HepG2 (cell line): ENCODE measurements around the gene PHF5A. TPM values are rescaled to one million over a fixed set of nuclear protein-coding genes. Genes with fewer than 3 reads are reported as not detected.
A peak's percentile ranks its signal among the peaks of the same experiment; 100 is the strongest.

Experiments
- AKAP8 ChIP-seq: sonication (generic); formaldehyde crosslinking; IDR thresholded peaks from 2 replicates; pipeline ENCODE4 v1.5.1; 2020; ENCODE audit warnings: mild to moderate bottlenecking, missing genetic modification reagents
- CENPBD1 ChIP-seq: sonication (generic); formaldehyde crosslinking; IDR thresholded peaks from 2 replicates; pipeline ENCODE4 v1.8.0; 2022; ENCODE audit warnings: missing genetic modification reagents, low read depth, mild to moderate bottlenecking, borderline replicate concordance
- CREB1 ChIP-seq, 2 experiments: fragments of 450-650 bp in 1 of 2; IDR thresholded peaks; 2 replicates each; pipeline ENCODE4 v1.6.1; 2016 to 2017; ENCODE audit warnings: control low read depth in 1 of 2, mild to moderate bottlenecking in 1 of 2, missing compliant biosample characterization in 1 of 2, missing genetic modification characterization in 1 of 2
- FOXK2 ChIP-seq: fragments of 450-650 bp; IDR thresholded peaks from 2 replicates; pipeline ENCODE4 v1.6.1; 2016
- HDAC1 ChIP-seq: sonication (generic); formaldehyde crosslinking; IDR thresholded peaks from 2 replicates; pipeline ENCODE4 v1.5.1; 2020; ENCODE audit warnings: mild to moderate bottlenecking, missing genetic modification reagents
- HNRNPK ChIP-seq: fragments of 200-400 bp; formaldehyde crosslinking; IDR thresholded peaks from 2 replicates; pipeline ENCODE4 v1.6.1; 2018; ENCODE audit warnings: low read length, low read depth, moderate library complexity, mild to moderate bottlenecking; ENCODE audit not compliant: poor library complexity, severe bottlenecking
- ISX ChIP-seq: sonication (generic); formaldehyde crosslinking; conservative IDR thresholded peaks from 2 replicates; pipeline ENCODE4 v1.5.0; 2020; ENCODE audit warnings: missing genetic modification reagents
- KAT8 ChIP-seq: IDR thresholded peaks from 2 replicates; pipeline ENCODE4 v1.6.1; 2016; ENCODE audit warnings: missing genetic modification reagents, missing compliant biosample characterization
- MED1 ChIP-seq: sonication (generic); formaldehyde crosslinking; IDR thresholded peaks from 2 replicates; pipeline ENCODE4 v1.4.0; 2020; ENCODE audit warnings: missing genetic modification reagents
- MYPOP ChIP-seq: sonication (generic); formaldehyde crosslinking; IDR thresholded peaks from 2 replicates; pipeline ENCODE4 v1.8.1; 2023; ENCODE audit warnings: mild to moderate bottlenecking, moderate library complexity, missing genetic modification reagents
- NFKBIZ ChIP-seq: IDR thresholded peaks from 2 replicates; pipeline ENCODE4 v1.6.1; 2018; ENCODE audit warnings: missing genetic modification reagents, missing compliant biosample characterization
- PRMT3 ChIP-seq: sonication (generic); formaldehyde crosslinking; IDR thresholded peaks from 2 replicates; pipeline ENCODE4 v1.8.1; 2022; ENCODE audit warnings: low read depth, mild to moderate bottlenecking, moderate library complexity, missing genetic modification reagents, borderline replicate concordance
- SIX4 ChIP-seq: sonication (generic); formaldehyde crosslinking; IDR thresholded peaks from 2 replicates; pipeline ENCODE4 v1.4.0; 2020; ENCODE audit warnings: missing genetic modification reagents
- SP1 ChIP-seq, 2 experiments: fragments of 450-650 bp in 1 of 2; sonication (generic) in 1 of 2; formaldehyde crosslinking in 1 of 2; IDR thresholded peaks; 2 replicates each; pipeline versions ENCODE4 v1.4.0 to v1.6.1; 2016 to 2020; ENCODE audit warnings: missing genetic modification reagents in 1 of 2
- TFE3 ChIP-seq: IDR thresholded peaks from 2 replicates; pipeline ENCODE4 v1.6.1; 2016
- ZBTB38 ChIP-seq: sonication (generic); formaldehyde crosslinking; IDR thresholded peaks from 2 replicates; pipeline ENCODE4 v1.5.1; 2020; ENCODE audit warnings: mild to moderate bottlenecking, missing genetic modification reagents
- ZBTB46 ChIP-seq: sonication (generic); formaldehyde crosslinking; IDR thresholded peaks from 2 replicates; pipeline ENCODE4 v1.4.0; 2020; ENCODE audit warnings: mild to moderate bottlenecking, missing genetic modification reagents, borderline replicate concordance
- ZBTB7A ChIP-seq: sonication (generic); formaldehyde crosslinking; IDR thresholded peaks from 2 replicates; pipeline ENCODE4 v1.8.0; 2022; ENCODE audit warnings: mild to moderate bottlenecking, missing genetic modification reagents
- ZFP37 ChIP-seq: sonication (generic); formaldehyde crosslinking; IDR thresholded peaks from 2 replicates; pipeline ENCODE4 v1.4.0; 2020; ENCODE audit warnings: missing genetic modification reagents, borderline replicate concordance
- ZNF124 ChIP-seq: sonication (generic); formaldehyde crosslinking; IDR thresholded peaks from 2 replicates; pipeline ENCODE4 v1.4.0; 2020; ENCODE audit warnings: missing genetic modification reagents
- ZNF225 ChIP-seq: sonication (generic); formaldehyde crosslinking; IDR thresholded peaks from 2 replicates; pipeline ENCODE4 v1.4.0; 2020; ENCODE audit warnings: mild to moderate bottlenecking, missing genetic modification reagents
- ZNF251 ChIP-seq: sonication (generic); formaldehyde crosslinking; IDR thresholded peaks from 2 replicates; pipeline ENCODE4 v1.9.0; 2021; ENCODE audit warnings: mild to moderate bottlenecking, missing genetic modification reagents
- ZNF383 ChIP-seq: sonication (generic); formaldehyde crosslinking; IDR thresholded peaks from 2 replicates; pipeline ENCODE4 v1.4.0; 2020; ENCODE audit warnings: missing genetic modification reagents, mild to moderate bottlenecking, borderline replicate concordance
- ZNF484 ChIP-seq: sonication (generic); formaldehyde crosslinking; IDR thresholded peaks from 2 replicates; pipeline ENCODE4 v1.5.1; 2020; ENCODE audit warnings: mild to moderate bottlenecking, low read depth, missing genetic modification reagents, borderline replicate concordance
- ZSCAN31 ChIP-seq: sonication (generic); formaldehyde crosslinking; IDR thresholded peaks from 2 replicates; pipeline ENCODE4 v1.5.0; 2020; ENCODE audit warnings: low read depth, mild to moderate bottlenecking, missing genetic modification reagents
- polyA plus RNA-seq, 8 experiments: library from polyadenylated mRNA; depleted of rRNA in 3 of 8; stranded (reverse) in 7 of 8; unstranded in 1 of 8; fragments of >200 nt; fragmentation: Illumina TruSeq in 4 of 8; extraction: Trizol in 4 of 8; gene quantifications; 2 replicates each; pipeline versions ENCODE4 v1.2.1 to v1.2.3, GENCODE V29; 2011 to 2016; ENCODE audit warnings: low read depth in 4 of 8, missing spikeins in 1 of 8, mixed read lengths in 1 of 8; ENCODE audit not compliant: insufficient read depth in 1 of 8
- total RNA-seq, 5 experiments: library from RNA; depleted of rRNA; stranded (reverse); fragments of >200 nt; fragmentation: Illumina TruSeq; extraction: Trizol; gene quantifications; 2 replicates each; pipeline ENCODE4 v1.2.3, GENCODE V29; 2016; ENCODE audit warnings: low read depth in 1 of 5

The PHF5A gene
- total and polyA plus RNA-seq, 2 of the 13 experiments (the other 11 are each of a cell fraction or from before 2014, with no cell fraction given) = 56.6 to 105 TPM

GRCh38 chr22:41468381-41469217, at the start of gene PHF5A, which contains the start of gene ACO2 (continued):
- TF ChIP-seq ZNF124 (CRISPR knock-in tag) = 0 out of 2 replicates have a peak, but pooled peaks have one; percentile 17
- no peak for TF ChIP-seq ZBTB7A (CRISPR knock-in tag)
- peak; percentile 49; the same call in 1 of the 2 replicates for TF ChIP-seq SP1 (IDR thresholded peaks at IDR 0.05)
- peak; percentile 98 for TF ChIP-seq SP1 (CRISPR knock-in tag; IDR thresholded peaks at IDR 0.05)
- 0 out of 2 replicates have a peak, but pooled peaks have one; percentile 46 for TF ChIP-seq SIX4
- TF ChIP-seq CENPBD1 (CRISPR knock-in tag) = no peak
- no peak for TF ChIP-seq ZSCAN31 (CRISPR knock-in tag)
- no peak; the same call in 1 of the 2 replicates for TF ChIP-seq ZFP37 (CRISPR knock-in tag)
- TF ChIP-seq ZBTB46 (CRISPR knock-in tag) = 0 out of 2 replicates have a peak, but pooled peaks have one; percentile 77
- peak; percentile 97 for TF ChIP-seq CREB1 (IDR thresholded peaks at IDR 0.05)
- TF ChIP-seq CREB1 (CRISPR knock-in tag; IDR thresholded peaks at IDR 0.05) = peak; percentile 99
- peak; percentile 98 for TF ChIP-seq KAT8 (CRISPR knock-in tag)
- TF ChIP-seq ZNF484 = no peak
- TF ChIP-seq ZNF383 = peak; percentile 84; the same call in 1 of the 2 replicates
- TF ChIP-seq ZNF251 = 0 out of 2 replicates have a peak, but pooled peaks have one; percentile 63
- TF ChIP-seq TFE3 = peak; percentile 66; the same call in 1 of the 2 replicates
- no peak for TF ChIP-seq ISX (CRISPR knock-in tag)
- TF ChIP-seq HDAC1 (CRISPR knock-in tag) = peak; percentile 96
- TF ChIP-seq FOXK2 = peak; percentile 40; the same call in 1 of the 2 replicates
- TF ChIP-seq HNRNPK = no peak
- TF ChIP-seq ZNF225 (CRISPR knock-in tag) = no peak
- TF ChIP-seq PRMT3 (CRISPR knock-in tag) = no peak
- TF ChIP-seq ZBTB38 (CRISPR knock-in tag) = 0 out of 2 replicates have a peak, but pooled peaks have one; percentile 23
- TF ChIP-seq MED1 (CRISPR knock-in tag) = peak; percentile 39; the same call in 1 of the 2 replicates
- TF ChIP-seq AKAP8 = no peak
- 0 out of 2 replicates have a peak, but pooled peaks have one; percentile 41 for TF ChIP-seq NFKBIZ (CRISPR knock-in tag)
- peak; percentile 76; the same call in 1 of the 2 replicates for TF ChIP-seq MYPOP
